Endothelial cell of umbilical vein (primary cell): ENCODE results near the gene DMRT1.

Experiments used
- MYC ChIP-seq: IDR thresholded peaks from one replicate; pipeline ENCODE4 v1.6.1; 2011; ENCODE audit warnings: mild to moderate bottlenecking, low read depth, low read length
- POLR2AphosphoS5 ChIP-seq: IDR thresholded peaks from 2 replicates; pipeline ENCODE4 v1.6.1; 2012; ENCODE audit warnings: low read depth, mild to moderate bottlenecking, control low read depth, low read length, moderate library complexity; ENCODE audit not compliant: insufficient read depth
- TF ChIP-seq, protein P1 (sequence below), 2 donors: IDR thresholded peaks; 1 replicate in 1 of 2; 2 replicates in 1 of 2; pipeline ENCODE4 v1.5.1; 2011; ENCODE audit warnings: low read length in 2 of 2, mild to moderate bottlenecking in 2 of 2, moderate library complexity in 2 of 2, control low read depth in 1 of 2, inconsistent platforms in 1 of 2, low read depth in 1 of 2; ENCODE audit not compliant: insufficient read depth in 1 of 2; ENCODE audit errors: extremely low read depth in 1 of 2
- TF ChIP-seq, protein P2 (sequence below): IDR thresholded peaks from 2 replicates; pipeline ENCODE4 v1.6.1; 2011; ENCODE audit not compliant: insufficient read depth, insufficient read length

DNA sequence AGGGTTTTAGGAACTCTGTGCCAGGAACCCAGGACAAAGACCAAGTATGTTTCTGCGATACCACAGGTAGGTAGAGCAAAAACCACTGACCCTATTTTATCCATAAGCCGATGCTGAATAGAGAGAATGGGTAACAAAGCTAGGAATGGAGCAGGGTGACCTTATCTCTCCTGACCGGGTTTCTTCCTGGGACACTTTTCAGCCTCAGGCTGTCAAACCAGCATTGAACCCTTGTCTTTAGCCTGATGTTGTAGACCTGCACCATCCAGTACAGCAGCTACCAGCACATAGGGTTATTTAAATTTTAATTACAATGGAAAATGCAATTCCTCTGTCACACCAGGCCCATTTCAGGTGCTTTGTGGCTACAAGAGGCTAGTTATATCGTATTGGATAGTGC, 91.9 kb downstream of the DMRT1 start:
- TF ChIP-seq, protein P1, sequence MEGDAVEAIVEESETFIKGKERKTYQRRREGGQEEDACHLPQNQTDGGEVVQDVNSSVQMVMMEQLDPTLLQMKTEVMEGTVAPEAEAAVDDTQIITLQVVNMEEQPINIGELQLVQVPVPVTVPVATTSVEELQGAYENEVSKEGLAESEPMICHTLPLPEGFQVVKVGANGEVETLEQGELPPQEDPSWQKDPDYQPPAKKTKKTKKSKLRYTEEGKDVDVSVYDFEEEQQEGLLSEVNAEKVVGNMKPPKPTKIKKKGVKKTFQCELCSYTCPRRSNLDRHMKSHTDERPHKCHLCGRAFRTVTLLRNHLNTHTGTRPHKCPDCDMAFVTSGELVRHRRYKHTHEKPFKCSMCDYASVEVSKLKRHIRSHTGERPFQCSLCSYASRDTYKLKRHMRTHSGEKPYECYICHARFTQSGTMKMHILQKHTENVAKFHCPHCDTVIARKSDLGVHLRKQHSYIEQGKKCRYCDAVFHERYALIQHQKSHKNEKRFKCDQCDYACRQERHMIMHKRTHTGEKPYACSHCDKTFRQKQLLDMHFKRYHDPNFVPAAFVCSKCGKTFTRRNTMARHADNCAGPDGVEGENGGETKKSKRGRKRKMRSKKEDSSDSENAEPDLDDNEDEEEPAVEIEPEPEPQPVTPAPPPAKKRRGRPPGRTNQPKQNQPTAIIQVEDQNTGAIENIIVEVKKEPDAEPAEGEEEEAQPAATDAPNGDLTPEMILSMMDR (IDR thresholded peaks at IDR 0.05; ENCODE audit: extremely low read depth in 1 of 2, insufficient read depth in 1 of 2, low read depth in 1 of 2, low read length in 2 of 2): no peak
- TF ChIP-seq MYC (no peak), POLR2AphosphoS5 (no peak)
- TF ChIP-seq, protein P2, sequence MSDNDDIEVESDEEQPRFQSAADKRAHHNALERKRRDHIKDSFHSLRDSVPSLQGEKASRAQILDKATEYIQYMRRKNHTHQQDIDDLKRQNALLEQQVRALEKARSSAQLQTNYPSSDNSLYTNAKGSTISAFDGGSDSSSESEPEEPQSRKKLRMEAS: no peak
